Measurements from ENCODE around the gene MAP3K4. TPM values are rescaled to one million over a fixed set of nuclear protein-coding genes. Genes with fewer than 3 reads are reported as not detected.

Gene MAP3K4
- 11.0 and 13.5 TPM in 2 replicates for total RNA-seq (2014; rRNA removed; shearing (Covaris generic); ENCODE audit: low replicate concordance)

DNA sequence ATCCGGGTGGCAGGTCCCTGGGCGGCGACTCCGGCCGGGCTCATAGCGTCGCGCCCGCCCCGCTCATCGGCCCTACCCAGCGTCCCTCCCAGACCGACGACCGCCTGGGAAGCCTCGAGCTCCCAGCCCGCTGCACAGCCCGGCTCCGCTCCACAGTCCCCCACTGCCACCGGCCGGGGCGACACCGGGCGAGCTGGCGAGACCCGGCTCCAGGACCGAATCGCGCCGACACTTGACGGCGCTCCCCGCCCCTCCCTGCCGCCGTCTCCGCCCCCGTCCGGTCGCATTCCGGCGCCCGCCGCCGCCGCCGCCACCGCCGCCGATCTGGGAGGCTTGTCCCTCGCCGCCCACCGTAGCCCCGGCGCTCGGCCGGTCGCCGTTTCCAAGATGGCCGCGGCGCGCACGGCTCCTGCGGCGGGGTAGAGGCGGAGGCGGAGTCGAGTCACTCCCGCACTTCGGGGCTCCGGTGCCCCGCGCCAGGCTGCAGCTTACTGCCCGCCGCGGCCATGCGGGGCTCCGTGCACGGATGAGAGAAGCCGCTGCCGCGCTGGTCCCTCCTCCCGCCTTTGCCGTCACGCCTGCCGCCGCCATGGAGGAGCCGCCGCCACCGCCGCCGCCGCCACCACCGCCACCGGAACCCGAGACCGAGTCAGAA, at the start of gene MAP3K4:
TSS of gene MAP3K4 (plus strand) at position 364 of the 655 bp plus-strand sequence. CDS start at position 527, 163 bp downstream.
- no peaks in the 10 kb centered on the region for H3K27me3 ChIP-seq
- H3K36me3 ChIP-seq: peaks cover 13% of the 10 kb centered on the region
- H3K4me3 ChIP-seq: peak within 1 kb of the TSS; percentile 95
- peaks cover 3% of the 10 kb centered on the region; the same call in 1 of the 2 replicates for H3K9me3 ChIP-seq
- peak; percentile 83 for DNase-seq

- Histone ChIP-seq H3K27me3 (no peaks in the 10 kb centered on the region), H3K4me3 (no peak overlapping the region), H3K9me3 (no peaks in the 10 kb centered on the region), H3K36me3 (no peaks in the 10 kb centered on the region)
- DNase-seq: no peak
Measured at GRCh38 chr6:160943997-160944396, 47.6 kb upstream of the MAP3K4 start.

DNA sequence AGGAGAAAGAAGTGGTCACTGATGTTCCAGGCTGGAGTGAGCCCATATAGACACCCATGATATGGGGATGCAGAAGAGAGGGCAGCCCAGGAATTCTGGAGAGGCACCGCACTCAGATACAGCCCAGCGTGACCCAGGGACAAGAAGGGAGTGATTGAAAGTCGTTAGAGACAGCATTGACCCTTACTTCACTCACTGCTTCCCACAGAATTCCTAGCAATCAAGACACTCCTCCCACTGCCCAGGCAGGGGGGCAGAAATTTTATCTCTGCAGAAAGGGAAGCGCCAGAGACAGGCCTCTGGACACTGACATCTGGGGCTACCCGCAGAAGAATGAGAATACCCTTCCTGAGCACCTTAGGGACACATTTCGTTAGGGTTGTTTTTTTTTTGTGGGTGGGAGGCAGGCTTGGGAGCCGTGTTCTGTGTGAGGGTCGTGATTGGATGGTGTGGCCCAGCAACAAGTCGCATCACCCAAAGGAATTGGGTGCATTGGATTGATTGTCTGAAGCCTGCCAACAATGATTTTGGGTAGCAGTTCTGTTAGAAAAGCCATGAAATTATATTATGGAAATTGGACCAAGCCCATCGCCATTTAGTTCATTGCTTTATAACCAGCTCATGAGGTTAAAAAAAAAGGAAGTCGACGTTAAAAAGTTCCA, 45.9 kb upstream of the MAP3K4 start:
- Histone ChIP-seq H3K4me3 (no peak overlapping the region), H3K27me3 (no peaks in the 10 kb centered on the region), H3K36me3 (no peaks in the 10 kb centered on the region), H3K9me3 (no peaks in the 10 kb centered on the region)
- DNase-seq: no peak

- Histone ChIP-seq H3K4me3 (peak overlapping the region; percentile 2; the same call in 1 of the 2 replicates), H3K27me3 (no peaks in the 10 kb centered on the region), H3K9me3 (no peaks in the 10 kb centered on the region), H3K36me3 (no peaks in the 10 kb centered on the region)
- no peak for DNase-seq
Measured at GRCh38 chr6:160949531-160949930, 42.0 kb upstream of the MAP3K4 start.

- Histone ChIP-seq H3K36me3 (no peaks in the 10 kb centered on the region), H3K4me3 (peak overlapping the region; percentile 2; the same call in 1 of the 2 replicates), H3K27me3 (no peaks in the 10 kb centered on the region), H3K9me3 (no peaks in the 10 kb centered on the region)
- DNase-seq: peak; percentile 80
Measured at GRCh38 chr6:160950507-160950906, 41.1 kb upstream of the MAP3K4 start.

DNA sequence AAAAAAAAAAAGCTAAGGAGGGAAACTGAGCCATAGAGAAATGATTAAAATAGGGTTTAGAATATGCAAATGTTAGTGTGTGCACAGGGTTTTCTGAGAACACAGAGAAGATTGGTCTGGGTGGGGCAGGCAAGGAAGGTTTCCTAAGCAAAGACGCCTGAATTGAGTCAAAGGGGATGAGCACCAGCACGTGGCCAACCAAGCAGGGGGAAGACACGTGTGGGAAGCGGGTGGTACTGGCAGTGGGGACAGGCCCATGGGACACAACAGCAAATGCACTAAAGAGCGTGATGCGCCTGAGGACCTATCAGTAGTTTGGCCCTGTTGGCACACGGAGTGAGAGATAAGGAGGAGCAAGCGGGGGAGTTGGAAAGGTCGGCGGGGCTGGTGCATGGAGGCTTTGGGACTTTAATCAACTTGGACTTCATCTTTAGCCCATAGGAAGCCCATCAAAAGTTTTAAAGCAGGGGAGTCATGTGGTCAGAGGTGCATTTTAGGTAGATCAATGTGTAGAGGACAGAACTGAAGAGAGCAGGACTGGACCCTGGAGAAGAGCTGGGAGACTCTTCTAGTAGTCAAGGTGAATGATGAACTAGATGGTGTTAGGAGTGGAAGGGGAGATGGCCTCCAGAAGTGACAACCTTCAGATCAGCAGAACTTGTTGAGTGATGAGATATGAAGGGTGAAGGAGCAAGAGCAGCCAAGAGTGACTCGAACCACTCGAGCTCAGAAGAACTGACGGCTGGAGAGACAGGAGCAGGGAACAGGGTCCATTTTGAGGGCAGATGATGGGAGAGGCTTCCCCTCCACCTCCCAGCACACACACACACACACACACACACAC, 40.2 kb upstream of the MAP3K4 start:
- no peaks in the 10 kb centered on the region for H3K27me3 ChIP-seq
- no peak overlapping the region for H3K4me3 ChIP-seq
- H3K9me3 ChIP-seq: no peaks in the 10 kb centered on the region
- no peak for DNase-seq
- no peaks in the 10 kb centered on the region for H3K36me3 ChIP-seq

GRCh38 chr6:160952633-160953281, 38.8 kb upstream of the MAP3K4 start:
- no peaks in the 10 kb centered on the region for H3K27me3 ChIP-seq
- H3K36me3 ChIP-seq: no peaks in the 10 kb centered on the region
- no peaks in the 10 kb centered on the region for H3K9me3 ChIP-seq
- H3K4me3 ChIP-seq: no peak overlapping the region
- DNase-seq: no peak

- no peak for DNase-seq
Measured at GRCh38 chr6:160955508-160956295, 35.9 kb upstream of the MAP3K4 start.

GRCh38 chr6:160956300-160957035, 35.1 kb upstream of the MAP3K4 start:
- Histone ChIP-seq H3K4me3 (no peak overlapping the region), H3K36me3 (no peaks in the 10 kb centered on the region), H3K27me3 (no peaks in the 10 kb centered on the region), H3K9me3 (no peaks in the 10 kb centered on the region)
- no peak for DNase-seq

More at GRCh38 chr6:160955508-160956295, 35.9 kb upstream of the MAP3K4 start:
- Histone ChIP-seq H3K9me3 (no peaks in the 10 kb centered on the region), H3K4me3 (no peak overlapping the region), H3K36me3 (no peaks in the 10 kb centered on the region), H3K27me3 (no peaks in the 10 kb centered on the region)

DNA sequence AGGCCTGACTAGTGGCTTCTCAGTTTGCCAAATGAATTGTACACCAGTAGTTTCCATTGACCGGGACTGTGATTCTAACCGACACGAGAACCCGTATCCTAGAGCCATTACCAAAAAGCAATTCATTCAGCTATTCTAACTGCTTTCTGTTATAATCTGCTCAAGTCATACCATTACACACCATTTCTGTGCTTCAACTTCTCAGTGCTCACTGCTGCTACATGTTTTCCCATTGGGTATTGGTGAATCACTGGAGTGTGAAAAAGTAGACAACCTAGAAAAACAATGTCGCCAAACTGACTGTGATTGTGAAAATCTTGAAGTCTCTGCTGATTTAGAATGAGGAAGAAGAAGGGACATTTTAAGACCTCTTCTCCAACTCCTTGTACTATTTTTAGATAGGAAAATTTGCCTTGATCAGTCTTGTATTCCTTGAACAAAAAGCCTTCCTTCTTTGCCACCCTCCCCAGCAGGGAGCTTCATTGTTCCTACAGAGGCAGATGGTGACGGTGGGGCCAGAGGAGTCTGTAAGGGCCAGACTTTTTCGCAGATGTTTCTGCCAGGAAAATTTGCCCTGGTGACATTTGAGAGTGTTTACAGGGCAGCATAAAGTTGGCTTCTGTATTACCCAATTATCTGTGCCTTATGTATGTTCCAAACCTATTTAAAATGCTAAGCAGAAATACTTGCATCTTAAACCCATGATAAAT, 31.7 kb upstream of the MAP3K4 start:
- Histone ChIP-seq H3K9me3 (no peaks in the 10 kb centered on the region), H3K27me3 (no peaks in the 10 kb centered on the region)
- DNase-seq: no peak

GRCh38 chr6:160960839-160961238, 30.7 kb upstream of the MAP3K4 start:
- H3K4me3 ChIP-seq: no peak overlapping the region
- DNase-seq: no peak
- H3K9me3 ChIP-seq: no peaks in the 10 kb centered on the region
- H3K27me3 ChIP-seq: no peaks in the 10 kb centered on the region
- H3K36me3 ChIP-seq: no peaks in the 10 kb centered on the region

More for the DNA sequence above, 31.7 kb upstream of the MAP3K4 start:
- no peaks in the 10 kb centered on the region for H3K36me3 ChIP-seq
- H3K4me3 ChIP-seq: no peak overlapping the region

DNA sequence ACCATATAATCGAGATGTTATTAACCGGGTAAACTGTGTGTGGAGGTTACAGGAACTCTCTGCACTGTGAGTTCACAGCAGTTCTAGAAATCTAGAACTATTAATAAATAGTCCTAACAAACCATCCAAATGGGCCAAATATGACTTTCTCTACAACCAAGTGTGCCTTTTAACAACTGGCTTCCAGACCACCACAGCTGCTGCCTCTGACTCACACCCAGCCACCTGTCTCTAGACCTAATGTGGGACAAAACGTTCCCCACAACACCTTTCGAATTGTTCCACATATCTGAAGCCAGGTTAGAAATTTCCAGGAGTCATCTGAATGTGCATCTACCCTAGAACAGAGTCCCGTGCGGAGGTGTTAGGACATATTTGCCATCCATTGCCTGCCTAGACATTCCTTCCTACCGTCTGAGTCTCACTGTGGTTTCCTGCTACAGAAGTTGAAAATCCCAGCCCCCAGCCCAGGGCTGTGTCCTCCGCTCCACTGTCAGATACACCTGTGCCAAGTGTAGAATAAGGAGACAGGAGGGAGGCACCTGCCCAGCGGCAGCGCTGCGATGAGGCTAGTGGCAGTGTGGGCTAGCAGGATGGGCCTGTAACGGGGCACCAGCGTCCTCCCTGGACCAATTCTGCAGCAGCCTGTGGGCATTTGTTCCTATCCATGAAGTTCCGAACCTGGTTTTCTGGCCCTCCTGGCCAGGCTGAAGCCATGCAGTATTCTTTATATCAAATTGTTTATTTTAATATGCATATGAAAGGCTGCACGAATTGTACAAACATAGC, 28.5 kb upstream of the MAP3K4 start:
- Histone ChIP-seq H3K9me3 (no peaks in the 10 kb centered on the region), H3K36me3 (no peaks in the 10 kb centered on the region), H3K27me3 (no peaks in the 10 kb centered on the region), H3K4me3 (no peak overlapping the region)
- no peak for DNase-seq

GRCh38 chr6:160963651-160964050, 27.9 kb upstream of the MAP3K4 start:
- Histone ChIP-seq H3K9me3 (no peaks in the 10 kb centered on the region), H3K4me3 (no peak overlapping the region), H3K36me3 (no peaks in the 10 kb centered on the region), H3K27me3 (no peaks in the 10 kb centered on the region)
- DNase-seq: no peak

DNA sequence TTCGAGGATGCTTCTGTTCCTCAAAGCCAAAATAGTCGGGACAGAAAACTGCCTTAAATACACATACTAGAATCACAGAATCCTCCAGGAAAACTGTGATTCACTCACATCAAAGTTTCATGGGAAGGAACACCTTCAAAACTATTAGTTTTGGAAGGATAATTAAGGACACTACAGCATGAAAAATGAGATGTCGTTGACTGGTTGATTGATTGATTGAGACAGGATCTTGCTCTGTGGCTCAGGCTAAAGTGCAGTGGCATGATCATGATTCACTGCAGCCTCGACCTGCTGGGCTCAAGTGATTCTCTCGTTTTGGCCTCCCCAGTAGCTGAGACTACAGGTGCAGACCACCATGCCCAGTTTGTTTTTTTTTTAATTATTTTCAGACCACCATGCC, 25.7 kb upstream of the MAP3K4 start:
- DNase-seq: no peak
- no peaks in the 10 kb centered on the region for H3K9me3 ChIP-seq
- H3K27me3 ChIP-seq: no peaks in the 10 kb centered on the region
- H3K4me3 ChIP-seq: no peak overlapping the region
- no peaks in the 10 kb centered on the region for H3K36me3 ChIP-seq

All from MG63 (cell line).